GM20000 (cell line): ENCODE data around the gene MN1.

ENCODE experiments used
- DNase-seq: peaks from one replicate; pipeline ENCODE4 v3.0.0; 2012; ENCODE audit warnings: low spot score
- TF ChIP-seq, protein P1 (sequence below): IDR thresholded peaks from 2 replicates; pipeline ENCODE4 v1.5.1; 2012; ENCODE audit warnings: mild to moderate bottlenecking, control low read depth; ENCODE audit errors: extremely low read depth, missing control alignments

Gene MN1

DNA sequence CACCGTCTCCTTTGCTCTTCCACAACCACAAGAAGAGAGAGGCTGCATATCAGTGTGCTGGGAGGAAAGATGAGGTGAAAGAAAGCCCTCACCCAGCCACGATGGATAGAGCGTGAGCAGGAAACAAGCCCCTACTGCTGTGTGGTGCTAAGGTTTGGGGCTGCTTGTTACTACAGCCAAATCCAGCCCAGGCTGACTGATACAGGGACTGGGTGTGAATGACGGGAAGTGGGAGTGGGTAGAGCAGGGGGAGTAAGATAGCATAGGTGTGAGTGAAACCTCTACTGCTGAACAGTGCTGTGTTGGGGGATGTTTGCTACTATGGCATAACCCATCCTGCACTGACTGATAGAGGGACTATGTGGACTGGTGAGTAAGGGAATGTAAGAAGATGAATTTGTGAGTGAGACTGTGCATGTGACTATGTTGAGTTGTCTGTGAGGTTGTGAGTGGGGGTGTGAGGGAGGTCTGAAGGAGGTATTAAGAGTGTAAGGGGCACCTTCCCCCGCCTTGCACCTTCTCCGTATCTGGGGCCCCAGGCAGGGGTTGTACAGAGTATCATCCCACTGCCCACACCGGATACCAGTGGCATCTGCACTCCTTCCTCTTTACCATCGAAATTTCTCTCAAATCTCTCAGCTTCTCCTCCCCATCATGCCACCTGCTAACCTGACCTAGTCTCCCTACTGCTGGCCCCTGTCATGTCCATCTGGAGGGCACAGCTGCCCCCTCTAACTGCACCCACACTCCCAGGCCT, 91.5 kb downstream of the MN1 start:
- no peak for DNase-seq

DNA sequence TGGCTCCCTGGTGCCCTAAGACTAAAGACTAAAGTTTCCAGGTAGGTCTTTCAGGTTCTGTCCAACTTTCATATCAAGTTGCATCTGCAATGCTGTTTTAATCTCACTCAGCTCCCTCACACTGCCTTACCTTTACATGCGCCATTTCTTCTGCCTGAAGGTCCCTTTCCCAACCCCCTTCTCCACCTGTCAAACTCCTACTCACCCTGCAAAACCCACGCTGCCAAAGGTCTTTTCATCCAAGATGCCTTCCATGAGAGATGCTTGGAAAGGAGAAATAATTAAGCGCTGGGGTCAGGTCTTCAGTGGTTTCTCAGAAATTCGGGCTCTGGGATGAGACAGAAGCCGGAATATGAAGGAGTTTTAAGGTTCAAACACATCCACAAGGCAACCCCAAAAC, 95.1 kb downstream of the MN1 start:
- no peak for DNase-seq
- TF ChIP-seq, protein P1, sequence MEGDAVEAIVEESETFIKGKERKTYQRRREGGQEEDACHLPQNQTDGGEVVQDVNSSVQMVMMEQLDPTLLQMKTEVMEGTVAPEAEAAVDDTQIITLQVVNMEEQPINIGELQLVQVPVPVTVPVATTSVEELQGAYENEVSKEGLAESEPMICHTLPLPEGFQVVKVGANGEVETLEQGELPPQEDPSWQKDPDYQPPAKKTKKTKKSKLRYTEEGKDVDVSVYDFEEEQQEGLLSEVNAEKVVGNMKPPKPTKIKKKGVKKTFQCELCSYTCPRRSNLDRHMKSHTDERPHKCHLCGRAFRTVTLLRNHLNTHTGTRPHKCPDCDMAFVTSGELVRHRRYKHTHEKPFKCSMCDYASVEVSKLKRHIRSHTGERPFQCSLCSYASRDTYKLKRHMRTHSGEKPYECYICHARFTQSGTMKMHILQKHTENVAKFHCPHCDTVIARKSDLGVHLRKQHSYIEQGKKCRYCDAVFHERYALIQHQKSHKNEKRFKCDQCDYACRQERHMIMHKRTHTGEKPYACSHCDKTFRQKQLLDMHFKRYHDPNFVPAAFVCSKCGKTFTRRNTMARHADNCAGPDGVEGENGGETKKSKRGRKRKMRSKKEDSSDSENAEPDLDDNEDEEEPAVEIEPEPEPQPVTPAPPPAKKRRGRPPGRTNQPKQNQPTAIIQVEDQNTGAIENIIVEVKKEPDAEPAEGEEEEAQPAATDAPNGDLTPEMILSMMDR = no peak

More for the DNA sequence above, 91.5 kb downstream of the MN1 start:
- TF ChIP-seq, protein P1 = no peak

DNA sequence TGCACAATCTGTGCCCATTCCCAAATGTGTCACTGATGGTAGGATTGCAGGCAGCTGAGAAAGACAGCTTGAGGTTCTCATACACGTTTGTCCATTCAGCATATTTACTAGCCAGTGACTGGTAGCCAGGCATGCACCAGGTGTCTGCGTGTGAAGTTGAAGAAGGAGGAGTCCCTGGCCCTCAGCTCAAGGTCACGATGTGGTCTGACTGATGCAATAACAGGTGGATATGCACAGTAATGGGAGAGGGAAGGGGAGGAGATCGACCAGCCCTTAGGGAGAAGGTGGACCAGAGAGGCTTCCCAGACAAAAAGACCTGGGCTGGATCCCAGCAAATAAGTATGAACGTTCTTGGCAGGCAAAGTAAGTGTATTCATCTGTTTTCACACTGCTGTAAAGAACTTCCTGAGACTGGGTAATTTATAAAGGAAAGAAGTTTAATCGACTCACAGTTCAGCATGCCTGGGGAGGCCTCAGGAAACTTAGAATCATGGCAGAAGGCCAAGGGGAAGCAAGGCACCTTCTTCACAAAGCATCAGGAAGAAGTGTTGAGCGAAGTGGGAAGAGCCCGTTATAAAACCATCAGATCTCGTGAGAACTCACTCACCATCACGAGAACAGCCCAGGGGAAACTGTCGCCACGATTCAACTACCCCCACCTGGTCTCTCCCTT, 96.0 kb downstream of the MN1 start:
- TF ChIP-seq, protein P1 = no peak
- DNase-seq = no peak

DNA sequence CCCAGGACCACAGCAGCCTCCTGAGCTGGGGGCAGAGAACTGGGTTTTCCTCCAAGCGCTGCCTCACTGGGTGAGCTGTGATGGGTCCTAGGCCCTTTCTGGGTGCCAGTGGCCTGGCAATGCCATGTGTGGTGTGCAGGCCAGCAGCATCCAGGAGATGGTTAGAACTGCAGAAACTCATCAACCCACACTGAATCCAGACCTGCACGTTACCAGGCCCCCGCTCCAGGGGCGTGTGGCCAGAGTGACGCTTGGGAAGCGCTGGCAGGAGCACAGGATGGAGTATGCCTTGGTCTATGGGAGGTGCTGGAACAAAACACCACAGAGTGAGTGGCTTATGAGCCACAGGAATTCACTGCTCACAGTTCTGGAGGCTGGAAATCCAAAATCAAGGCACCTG, 97.0 kb downstream of the MN1 start:
- TF ChIP-seq, protein P1 = no peak
- DNase-seq = no peak

DNA sequence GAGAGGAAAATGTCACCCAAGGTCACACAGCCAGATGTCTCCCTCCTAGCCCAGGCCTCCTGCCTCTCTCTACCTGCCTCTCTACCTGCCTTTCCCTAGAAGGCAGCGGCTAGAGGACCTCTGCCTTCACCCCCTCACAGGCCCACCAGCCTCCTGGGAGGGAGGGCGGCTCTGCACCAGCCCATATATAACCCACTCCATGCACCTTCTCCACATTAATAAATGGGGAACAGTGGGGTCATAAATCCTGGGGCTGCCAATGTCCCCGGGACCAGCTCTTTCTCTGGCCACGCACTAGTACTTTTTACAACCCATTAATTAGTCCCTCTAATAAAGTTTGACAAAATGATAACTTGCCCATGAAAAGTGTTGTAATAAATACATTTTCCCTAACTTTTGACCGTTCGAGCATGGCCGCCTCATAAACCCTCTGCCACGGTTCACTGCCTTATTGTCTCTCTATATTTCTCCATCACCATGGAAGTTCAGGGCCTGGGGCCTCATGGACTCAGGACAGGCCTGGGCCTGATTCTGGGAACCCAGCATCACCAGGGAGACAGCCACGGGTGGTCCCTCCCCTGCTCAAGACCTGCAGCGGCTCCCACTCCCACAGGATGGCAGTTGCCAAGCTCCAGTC, 102.1 kb downstream of the MN1 start:
- TF ChIP-seq, protein P1 = no peak

DNA sequence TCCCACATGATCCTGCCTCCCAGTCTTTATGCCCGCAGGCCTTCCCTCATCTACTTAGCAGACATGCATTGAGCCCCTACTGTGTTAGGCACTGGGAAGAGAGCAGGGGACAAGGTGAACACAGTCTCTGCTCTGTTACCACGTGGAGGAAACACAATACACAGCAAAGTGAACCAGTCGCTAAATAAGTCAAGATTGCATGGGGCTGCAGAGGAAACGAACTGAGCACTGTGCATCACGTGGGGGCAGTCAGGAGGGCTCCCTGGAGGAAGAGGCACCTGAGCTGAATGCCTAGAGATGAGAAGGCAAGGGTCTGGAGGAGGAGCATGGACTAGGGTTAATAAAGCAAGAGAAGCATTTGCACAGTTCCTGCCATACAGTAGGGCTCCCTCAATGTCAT, 102.7 kb downstream of the MN1 start:
- TF ChIP-seq, protein P1 = no peak
- DNase-seq = no peak

More for the DNA sequence above, 102.1 kb downstream of the MN1 start:
- DNase-seq = no peak
